ENCODE data around the gene CCDC47.
"Not testable (repeated sequence)": the region's sequence is repeated elsewhere in the genome, so short reads cannot be mapped to it uniquely, and the experiment has no call there.

CCDC47 gene

GRCh38 chr17:63720194-63720593 lies 53.2 kb downstream of the CCDC47 start:
- not testable (repeated sequence) for DNase-seq

- DNase-seq, result no peak
These were observed 54.4 kb downstream of the CCDC47 start for GRCh38 chr17:63718988-63719387.

- no peak for DNase-seq
These were observed 57.0 kb downstream of the CCDC47 start for GRCh38 chr17:63716426-63716825.

GRCh38 chr17:63714550-63715277 lies 58.7 kb downstream of the CCDC47 start:
- DNase-seq, result no peak

GRCh38 chr17:63709110-63709509 lies 64.3 kb downstream of the CCDC47 start:
- no peak for DNase-seq

GRCh38 chr17:63707151-63707550 lies 66.2 kb downstream of the CCDC47 start:
- no peak for DNase-seq

GRCh38 chr17:63706336-63707082 lies 66.9 kb downstream of the CCDC47 start:
- DNase-seq, result no peak

GRCh38 chr17:63705657-63706056 lies 67.7 kb downstream of the CCDC47 start:
- no peak for DNase-seq

- no peak for DNase-seq
These were observed 68.6 kb downstream of the CCDC47 start for GRCh38 chr17:63704836-63705235.

- DNase-seq, result no peak
These were observed 69.2 kb downstream of the CCDC47 start for GRCh38 chr17:63704259-63704576.

GRCh38 chr17:63703556-63704258 lies 69.7 kb downstream of the CCDC47 start:
- DNase-seq, result no peak

GRCh38 chr17:63703029-63703428 lies 70.4 kb downstream of the CCDC47 start:
- peak; percentile 34 for DNase-seq

- DNase-seq, result peak; percentile 57
These were observed 70.7 kb downstream of the CCDC47 start for GRCh38 chr17:63702721-63703015.

GRCh38 chr17:63701868-63702720 lies 71.3 kb downstream of the CCDC47 start:
- peak; percentile 81 for DNase-seq

- DNase-seq, result no peak
These were observed 72.0 kb downstream of the CCDC47 start for GRCh38 chr17:63701456-63701820.

- peak; percentile 79 for DNase-seq
These were observed 72.6 kb downstream of the CCDC47 start for GRCh38 chr17:63700528-63701455.

GRCh38 chr17:63699638-63700527 lies 73.5 kb downstream of the CCDC47 start, which contains the start of gene LIMD2:
LIMD2 (minus strand) TSS chr17:63700125; CDS start chr17:63699298, 827 bp downstream.
- DNase-seq, result peak; percentile 89

GRCh38 chr17:63698886-63699637 lies 74.3 kb downstream of the CCDC47 start:
- peak; percentile 88 for DNase-seq

GRCh38 chr17:63698381-63698885 lies 75.0 kb downstream of the CCDC47 start:
- DNase-seq, result peak; percentile 74
